Measurements from ENCODE around the gene RNF115. TPM values are rescaled to one million over a fixed set of nuclear protein-coding genes. Genes with fewer than 3 reads are reported as not detected.
"Not testable (repeated sequence)": the region's sequence is repeated elsewhere in the genome, so short reads cannot be mapped to it uniquely, and the experiment has no call there.

The RNF115 gene
- total and polyA plus RNA-seq, 2 donors from 2014 or later: 12.3 to 18.0 TPM

GRCh38 chr1:145843031-145843430, 19.1 kb upstream of the RNF115 start:
- no peak for FAIRE-seq
- H3K9me3 ChIP-seq (ENCODE audit: control insufficient read depth in 2 of 3, insufficient read depth in 1 of 3, low read length in 3 of 3): no peaks in the 10 kb centered on the region
- no peak overlapping the region for H3K27ac ChIP-seq (ENCODE audit: low read depth in 2 of 2, low read length in 2 of 2)
- H3K36me3 ChIP-seq (ENCODE audit: control insufficient read depth in 2 of 3, insufficient read depth in 3 of 3, low read length in 3 of 3): peaks cover 10 to 32% (median 25%) of the 10 kb centered on the region in 3 donors
- peaks cover 3 to 11% (median 5%) of the 10 kb centered on the region in 3 donors for H3K4me1 ChIP-seq (ENCODE audit: control insufficient read depth in 2 of 3, insufficient read depth in 2 of 3, low read depth in 1 of 3, low read length in 3 of 3)
- H3K9ac ChIP-seq (ENCODE audit: low read length in 3 of 3): no peak overlapping the region
- intact Hi-C loops (cut with DNase I): loop anchor here (10.0 kb wide), 1 partner anchor 172 kb away; no protein-coding TSS in a partner anchor
- no peaks in the 10 kb centered on the region for H3K27me3 ChIP-seq (ENCODE audit: control insufficient read depth, insufficient read depth, low read length)
- DNase-seq: no peak
- no peak for TF ChIP-seq CTCF (IDR thresholded peaks at IDR 0.05; ENCODE audit: borderline replicate concordance, extremely low read depth, insufficient read depth)
- no peak overlapping the region for H3K4me3 ChIP-seq (ENCODE audit: low read length in 3 of 3)

GRCh38 chr1:145837656-145838055, 13.8 kb upstream of the RNF115 start:
- FAIRE-seq: no peak
- no peak for TF ChIP-seq CTCF (IDR thresholded peaks at IDR 0.05; ENCODE audit: borderline replicate concordance, extremely low read depth, insufficient read depth)
- no peak for DNase-seq
- H3K9ac ChIP-seq (ENCODE audit: low read length in 3 of 3): no peak overlapping the region
- intact Hi-C loops (cut with DNase I): no loop called here
- H3K9me3 ChIP-seq (ENCODE audit: control insufficient read depth in 2 of 3, insufficient read depth in 1 of 3, low read length in 3 of 3): no peaks in the 10 kb centered on the region
- no peak overlapping the region for H3K27ac ChIP-seq (ENCODE audit: low read depth in 2 of 2, low read length in 2 of 2)
- H3K27me3 ChIP-seq (ENCODE audit: control insufficient read depth, insufficient read depth, low read length): no peaks in the 10 kb centered on the region
- no peaks in the 10 kb centered on the region for H3K4me1 ChIP-seq (ENCODE audit: control insufficient read depth in 2 of 3, insufficient read depth in 2 of 3, low read depth in 1 of 3, low read length in 3 of 3)
- H3K4me3 ChIP-seq (ENCODE audit: low read length in 3 of 3): no peak overlapping the region
- H3K36me3 ChIP-seq (ENCODE audit: control insufficient read depth in 2 of 3, insufficient read depth in 3 of 3, low read length in 3 of 3): peaks cover 22 to 64% (median 54%) of the 10 kb centered on the region in 3 donors

- H3K27ac ChIP-seq (ENCODE audit: low read depth in 2 of 2, low read length in 2 of 2); H3K4me3 ChIP-seq (ENCODE audit: low read length in 3 of 3); H3K27me3 ChIP-seq (ENCODE audit: control insufficient read depth, insufficient read depth, low read length); DNase-seq; H3K9me3 ChIP-seq (ENCODE audit: control insufficient read depth in 2 of 3, insufficient read depth in 1 of 3, low read length in 3 of 3); FAIRE-seq; intact Hi-C loops (cut with DNase I); H3K4me1 ChIP-seq (ENCODE audit: control insufficient read depth in 2 of 3, insufficient read depth in 2 of 3, low read depth in 1 of 3, low read length in 3 of 3); H3K9ac ChIP-seq (ENCODE audit: low read length in 3 of 3): not testable (repeated sequence)
- H3K36me3 ChIP-seq (ENCODE audit: control insufficient read depth in 2 of 3, insufficient read depth in 3 of 3, low read length in 3 of 3): peaks cover 26 to 63% (median 56%) of the 10 kb centered on the region in 3 donors
These were observed 6.9 kb upstream of the RNF115 start for GRCh38 chr1:145830810-145831209.

GRCh38 chr1:145828367-145829026, 4.6 kb upstream of the RNF115 start:
- Histone ChIP-seq H3K4me3 (ENCODE audit: low read length in 3 of 3) (no peak overlapping the region), H3K9ac (ENCODE audit: low read length in 3 of 3) (no peak overlapping the region), H3K36me3 (ENCODE audit: control insufficient read depth in 2 of 3, insufficient read depth in 3 of 3, low read length in 3 of 3) (peaks cover 25 to 56% (median 45%) of the 10 kb centered on the region in 3 donors), H3K9me3 (ENCODE audit: control insufficient read depth in 2 of 3, insufficient read depth in 1 of 3, low read length in 3 of 3) (no peaks in the 10 kb centered on the region), H3K27me3 (ENCODE audit: control insufficient read depth, insufficient read depth, low read length) (no peaks in the 10 kb centered on the region), H3K4me1 (ENCODE audit: control insufficient read depth in 2 of 3, insufficient read depth in 2 of 3, low read depth in 1 of 3, low read length in 3 of 3) (peaks cover 0 to 6% (median 0%) of the 10 kb centered on the region in 3 donors), H3K27ac (ENCODE audit: low read depth in 2 of 2, low read length in 2 of 2) (no peak overlapping the region)
- TF ChIP-seq CTCF (IDR thresholded peaks at IDR 0.05; ENCODE audit: borderline replicate concordance, extremely low read depth, insufficient read depth): no peak
- intact Hi-C loops (cut with DNase I): no loop called here
- no peak for FAIRE-seq
- no peak for DNase-seq
